Activated B cell treated with CpG ODN at 0.5 μM for 24 hours (primary cell): ENCODE data around the gene C16orf90. TPM values are rescaled to one million over a fixed set of nuclear protein-coding genes. Genes with fewer than 3 reads are reported as not detected.

Experiments
- ATAC-seq: fragments of 200-7000 bp; cut with Tn5 transposase; one replicate; pipeline ENCODE4 v1.10.0; 2021; ENCODE audit warnings: low read depth, mild to moderate bottlenecking, moderate library complexity
- CTCF ChIA-PET: fragments of 350-600 bp; sonication (Branson Sonifier 250); formaldehyde crosslinking; loops from one replicate; lab custom pipeline; 2021; ENCODE audit warnings: antibody characterized with exemption; lab: Charles Lee
- POLR2A ChIA-PET: fragments of 350-600 bp; sonication (Branson Sonifier 250); formaldehyde crosslinking; loops from one replicate; lab custom pipeline; 2021; ENCODE audit warnings: antibody characterized with exemption; lab: Charles Lee
- DNase-seq: peaks from one replicate; pipeline ENCODE4 v3.0.0; 2022
- H3K27ac Mint-ChIP-seq: one replicate; pipeline ENCODE4 v1.8.0; 2020; ENCODE audit warnings: mixed read lengths
- H3K27me3 Mint-ChIP-seq: one replicate; pipeline ENCODE4 v1.8.0; 2021; ENCODE audit warnings: mixed read lengths
- H3K36me3 Mint-ChIP-seq: one replicate; pipeline ENCODE4 v1.8.0; 2021; ENCODE audit warnings: low read depth, mixed read lengths
- H3K4me1 Mint-ChIP-seq: one replicate; pipeline ENCODE4 v1.8.0; 2021; ENCODE audit warnings: mixed read lengths
- H3K4me3 Mint-ChIP-seq: one replicate; pipeline ENCODE4 v1.8.0; 2020; ENCODE audit warnings: mild to moderate bottlenecking, mixed read lengths
- H3K9me3 Mint-ChIP-seq: one replicate; pipeline ENCODE4 v1.8.0; 2020; ENCODE audit warnings: mixed read lengths
- intact Hi-C: fragments of 100-400 bp; cut with micrococcal nuclease; formaldehyde crosslinking; loops from one replicate; pipeline ENCODE4 v1.15.1; 2024
- total RNA-seq: library from RNA; stranded (reverse); gene quantifications from 2 replicates; pipeline ENCODE4 v1.2.3, GENCODE V29; 2022
- TF ChIP-seq, protein P1 (sequence below): fragments of 200-600 bp; IDR thresholded peaks from one replicate; pipeline ENCODE4 v1.8.0; 2022; ENCODE audit warnings: antibody characterized with exemption, mild to moderate bottlenecking

The C16orf90 gene
- total RNA-seq, 1 donor from 2014 or later: not detected

GRCh38 chr16:3488801-3489200 is 6.5 kb downstream of the C16orf90 start:
- no peak overlapping the region for H3K4me3 Mint-ChIP-seq
- no peaks in the 10 kb centered on the region for H3K4me1 Mint-ChIP-seq
- ATAC-seq (no peak), DNase-seq (no peak)
- intact Hi-C loops: no loop called here
- no peak overlapping the region for H3K27ac Mint-ChIP-seq
- TF ChIP-seq, protein P1, sequence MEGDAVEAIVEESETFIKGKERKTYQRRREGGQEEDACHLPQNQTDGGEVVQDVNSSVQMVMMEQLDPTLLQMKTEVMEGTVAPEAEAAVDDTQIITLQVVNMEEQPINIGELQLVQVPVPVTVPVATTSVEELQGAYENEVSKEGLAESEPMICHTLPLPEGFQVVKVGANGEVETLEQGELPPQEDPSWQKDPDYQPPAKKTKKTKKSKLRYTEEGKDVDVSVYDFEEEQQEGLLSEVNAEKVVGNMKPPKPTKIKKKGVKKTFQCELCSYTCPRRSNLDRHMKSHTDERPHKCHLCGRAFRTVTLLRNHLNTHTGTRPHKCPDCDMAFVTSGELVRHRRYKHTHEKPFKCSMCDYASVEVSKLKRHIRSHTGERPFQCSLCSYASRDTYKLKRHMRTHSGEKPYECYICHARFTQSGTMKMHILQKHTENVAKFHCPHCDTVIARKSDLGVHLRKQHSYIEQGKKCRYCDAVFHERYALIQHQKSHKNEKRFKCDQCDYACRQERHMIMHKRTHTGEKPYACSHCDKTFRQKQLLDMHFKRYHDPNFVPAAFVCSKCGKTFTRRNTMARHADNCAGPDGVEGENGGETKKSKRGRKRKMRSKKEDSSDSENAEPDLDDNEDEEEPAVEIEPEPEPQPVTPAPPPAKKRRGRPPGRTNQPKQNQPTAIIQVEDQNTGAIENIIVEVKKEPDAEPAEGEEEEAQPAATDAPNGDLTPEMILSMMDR: no peak
- peaks cover 31% of the 10 kb centered on the region for H3K36me3 Mint-ChIP-seq
- no peaks in the 10 kb centered on the region for H3K9me3 Mint-ChIP-seq
- no peaks in the 10 kb centered on the region for H3K27me3 Mint-ChIP-seq
- POLR2A ChIA-PET: no interaction called here
- CTCF ChIA-PET: interaction anchor here (0.7 kb wide), 1 partner anchor 213 kb away, joined by 3 read pairs; no protein-coding TSS in a partner anchor

DNA sequence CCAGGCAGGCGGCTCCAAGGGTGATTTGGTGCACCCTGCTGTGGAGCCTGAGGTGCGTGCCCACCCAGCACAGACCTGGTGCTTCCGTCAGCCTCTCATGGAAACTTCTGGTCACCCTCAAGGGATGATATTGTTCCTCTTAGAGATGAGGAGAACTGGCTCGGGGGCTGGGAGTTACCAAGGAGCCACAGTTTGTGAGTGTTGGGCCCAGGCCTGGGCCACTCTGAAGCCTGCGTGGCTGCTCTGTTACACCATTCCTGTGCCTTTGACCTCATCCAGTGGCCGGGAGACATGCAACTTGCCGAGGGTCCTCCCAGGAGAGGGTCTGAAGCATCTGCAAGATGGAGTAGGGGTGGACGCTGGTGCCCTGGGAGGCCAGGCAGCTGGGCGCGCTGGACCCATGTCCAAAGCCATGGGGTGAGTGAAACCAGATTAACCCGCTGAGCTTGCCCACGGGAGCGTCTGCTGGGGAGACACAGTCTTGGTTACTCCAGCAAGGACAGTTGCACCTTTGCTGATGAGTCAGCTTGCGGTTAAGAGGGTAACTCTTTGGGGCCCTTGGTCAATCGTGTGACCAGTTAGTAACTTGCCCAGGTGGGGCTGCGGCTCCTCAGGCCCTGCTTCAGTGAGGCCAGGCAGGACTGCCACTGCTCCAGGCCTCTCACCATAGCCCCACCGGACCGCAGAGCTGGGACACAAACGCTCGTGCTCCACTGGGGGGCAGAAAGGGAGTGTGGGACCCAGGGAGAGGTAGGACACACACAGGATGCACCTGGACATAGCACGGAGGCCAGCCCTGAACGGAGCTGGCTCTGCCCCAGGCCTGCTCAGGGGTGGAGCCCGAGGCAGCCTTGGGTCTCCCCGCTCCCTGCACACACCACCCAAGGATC is 7.5 kb downstream of the C16orf90 start:
- ATAC-seq: no peak

DNA sequence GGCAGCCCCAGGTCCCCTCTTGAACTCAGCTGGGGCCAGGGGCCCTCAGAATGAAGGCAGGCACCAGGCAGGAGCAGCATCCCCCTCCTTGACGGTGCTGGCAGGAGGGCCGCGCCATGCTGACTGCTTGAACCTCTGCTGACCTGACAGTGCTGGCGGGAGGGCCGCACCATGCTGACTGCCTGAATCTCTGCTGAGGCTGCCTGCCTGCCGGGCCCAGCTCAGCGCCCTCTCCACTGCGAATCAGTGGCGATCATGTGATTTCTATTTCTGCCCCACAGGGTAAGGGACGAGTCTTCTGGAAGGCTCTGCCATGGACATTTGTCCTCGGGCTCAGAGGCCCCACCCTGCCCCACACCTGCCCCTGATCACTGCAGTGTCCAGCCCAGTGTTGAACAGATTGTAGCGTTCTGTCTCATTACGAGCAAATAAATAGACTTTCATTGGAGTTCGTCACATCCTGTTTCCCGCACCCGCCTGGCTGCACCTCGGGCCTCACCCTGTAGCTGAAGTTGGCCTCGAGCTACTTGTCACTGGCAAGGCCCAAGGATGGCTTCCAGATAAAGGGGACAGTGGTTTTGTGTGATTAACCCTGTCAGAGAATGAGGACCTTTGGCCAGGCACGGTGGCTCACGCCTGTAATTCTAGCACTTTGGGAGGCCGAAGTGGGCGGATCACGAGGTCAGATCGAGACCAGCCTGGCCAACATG is 8.6 kb downstream of the C16orf90 start:
- DNase-seq (no peak), ATAC-seq (no peak)
- CTCF ChIA-PET: no interaction called here
- Mint-ChIP-seq H3K4me1 (no peaks in the 10 kb centered on the region), H3K36me3 (peaks cover 52% of the 10 kb centered on the region), H3K27ac (no peak overlapping the region), H3K9me3 (no peaks in the 10 kb centered on the region), H3K27me3 (no peaks in the 10 kb centered on the region), H3K4me3 (no peak overlapping the region)
- intact Hi-C loops: no loop called here
- POLR2A ChIA-PET: no interaction called here
- TF ChIP-seq, protein P1: no peak

More for the DNA sequence above, 7.5 kb downstream of the C16orf90 start:
- no peaks in the 10 kb centered on the region for H3K27me3 Mint-ChIP-seq
- H3K9me3 Mint-ChIP-seq: no peaks in the 10 kb centered on the region
- POLR2A ChIA-PET: no interaction called here
- TF ChIP-seq, protein P1: no peak
- no peak overlapping the region for H3K4me3 Mint-ChIP-seq
- CTCF ChIA-PET: interaction anchor here (0.8 kb wide), 1 partner anchor 31 kb away, joined by 3 read pairs; no protein-coding TSS in a partner anchor
- H3K36me3 Mint-ChIP-seq: peaks cover 41% of the 10 kb centered on the region
- DNase-seq: no peak
- no peaks in the 10 kb centered on the region for H3K4me1 Mint-ChIP-seq
- no peak overlapping the region for H3K27ac Mint-ChIP-seq
- intact Hi-C loops: no loop called here

- Mint-ChIP-seq H3K36me3 (peaks cover 59% of the 10 kb centered on the region), H3K27ac (no peak overlapping the region), H3K9me3 (no peaks in the 10 kb centered on the region), H3K27me3 (no peaks in the 10 kb centered on the region), H3K4me1 (no peaks in the 10 kb centered on the region), H3K4me3 (no peak overlapping the region)
- no peak for DNase-seq
- POLR2A ChIA-PET: no interaction called here
- ATAC-seq: no peak
- TF ChIP-seq, protein P1: no peak
- CTCF ChIA-PET: no interaction called here
- intact Hi-C loops: no loop called here
These were observed 9.3 kb downstream of the C16orf90 start for GRCh38 chr16:3485821-3486505.
